Progenitor cell of endocrine pancreas (in vitro differentiated cells): ENCODE data around the gene XYLB. TPM values are rescaled to one million over a fixed set of nuclear protein-coding genes. Genes with fewer than 3 reads are reported as not detected.

Experiments
- DNase-seq: peaks from one replicate; pipeline ENCODE4 v3.0.0; 2021; ENCODE audit warnings: low spot score; ENCODE audit not compliant: unreplicated experiment
- H3K27ac Mint-ChIP-seq: 2 replicates; pipeline ENCODE4 v1.8.0; 2021; ENCODE audit warnings: mild to moderate bottlenecking, moderate library complexity, mixed read lengths
- H3K27me3 Mint-ChIP-seq: 2 replicates; pipeline ENCODE4 v1.8.0; 2021; ENCODE audit warnings: mixed read lengths
- H3K36me3 Mint-ChIP-seq: 2 replicates; pipeline ENCODE4 v1.8.0; 2022; ENCODE audit warnings: mixed read lengths; ENCODE audit not compliant: insufficient read depth
- H3K4me1 Mint-ChIP-seq: 2 replicates; pipeline ENCODE4 v1.8.0; 2021; ENCODE audit warnings: low read depth, mixed read lengths
- H3K4me3 Mint-ChIP-seq: 2 replicates; pipeline ENCODE4 v1.8.0; 2021; ENCODE audit warnings: low read depth, mild to moderate bottlenecking, moderate library complexity, mixed read lengths
- H3K9me3 Mint-ChIP-seq: 2 replicates; pipeline ENCODE4 v1.8.0; 2021; ENCODE audit warnings: low read depth, mixed read lengths
- total RNA-seq: library from RNA; stranded (reverse); gene quantifications from 2 replicates; pipeline ENCODE4 v1.2.1, GENCODE V29; 2021
- TF ChIP-seq, protein P1 (sequence below): fragments of 200-600 bp; sonication (generic); IDR thresholded peaks from one replicate; pipeline ENCODE4 v1.5.0; 2021; ENCODE audit warnings: antibody characterized with exemption, mild to moderate bottlenecking; ENCODE audit not compliant: unreplicated experiment

The XYLB gene
- total RNA-seq, 1 donor from 2014 or later: 4.0 TPM

DNA sequence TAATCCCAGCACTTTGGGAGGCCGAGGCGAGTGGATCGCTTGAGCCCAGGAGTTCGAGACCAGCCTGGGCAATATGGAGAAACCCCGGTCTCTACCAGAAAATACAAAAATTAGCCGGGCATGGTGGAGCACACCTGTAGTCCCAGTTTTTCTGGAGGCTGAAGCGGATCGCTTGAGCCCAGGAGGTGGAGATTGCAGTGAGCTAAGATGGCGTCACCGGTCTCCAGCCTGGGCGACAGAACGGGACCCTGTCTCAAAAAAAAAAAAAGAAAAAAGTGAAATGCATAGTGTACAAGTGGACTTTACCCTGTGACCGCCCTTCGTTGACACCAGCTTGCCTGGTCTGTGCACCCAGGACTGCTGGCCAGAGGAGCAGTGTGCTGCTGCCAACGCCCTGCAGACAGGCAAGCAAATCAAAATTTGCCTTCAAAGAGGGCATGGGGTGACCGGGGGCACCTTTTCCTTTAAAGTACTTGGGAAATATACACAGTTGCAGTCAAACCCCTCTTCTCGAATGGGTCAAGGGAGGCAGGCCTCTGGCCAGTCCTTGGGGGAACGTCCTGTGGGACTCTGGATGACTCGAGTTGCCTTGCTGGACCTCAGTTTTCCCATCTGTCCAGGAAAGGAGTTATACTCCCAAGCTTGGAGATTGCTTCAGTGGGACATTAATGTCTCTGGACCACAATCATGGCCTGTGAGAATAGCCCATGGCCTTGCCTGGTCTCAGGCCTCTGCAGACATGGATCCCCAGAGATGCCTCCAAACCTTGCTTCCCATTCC is 1.0 kb downstream of the XYLB start:
- Mint-ChIP-seq H3K36me3 (peaks cover 2% of the 10 kb centered on the region), H3K27ac (peak overlapping the region; percentile 53), H3K4me3 (no peak overlapping the region), H3K27me3 (no peaks in the 10 kb centered on the region), H3K4me1 (peaks cover 4% of the 10 kb centered on the region), H3K9me3 (peaks cover 3% of the 10 kb centered on the region)
- DNase-seq: no peak
- TF ChIP-seq, protein P1, sequence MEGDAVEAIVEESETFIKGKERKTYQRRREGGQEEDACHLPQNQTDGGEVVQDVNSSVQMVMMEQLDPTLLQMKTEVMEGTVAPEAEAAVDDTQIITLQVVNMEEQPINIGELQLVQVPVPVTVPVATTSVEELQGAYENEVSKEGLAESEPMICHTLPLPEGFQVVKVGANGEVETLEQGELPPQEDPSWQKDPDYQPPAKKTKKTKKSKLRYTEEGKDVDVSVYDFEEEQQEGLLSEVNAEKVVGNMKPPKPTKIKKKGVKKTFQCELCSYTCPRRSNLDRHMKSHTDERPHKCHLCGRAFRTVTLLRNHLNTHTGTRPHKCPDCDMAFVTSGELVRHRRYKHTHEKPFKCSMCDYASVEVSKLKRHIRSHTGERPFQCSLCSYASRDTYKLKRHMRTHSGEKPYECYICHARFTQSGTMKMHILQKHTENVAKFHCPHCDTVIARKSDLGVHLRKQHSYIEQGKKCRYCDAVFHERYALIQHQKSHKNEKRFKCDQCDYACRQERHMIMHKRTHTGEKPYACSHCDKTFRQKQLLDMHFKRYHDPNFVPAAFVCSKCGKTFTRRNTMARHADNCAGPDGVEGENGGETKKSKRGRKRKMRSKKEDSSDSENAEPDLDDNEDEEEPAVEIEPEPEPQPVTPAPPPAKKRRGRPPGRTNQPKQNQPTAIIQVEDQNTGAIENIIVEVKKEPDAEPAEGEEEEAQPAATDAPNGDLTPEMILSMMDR: no peak

DNA sequence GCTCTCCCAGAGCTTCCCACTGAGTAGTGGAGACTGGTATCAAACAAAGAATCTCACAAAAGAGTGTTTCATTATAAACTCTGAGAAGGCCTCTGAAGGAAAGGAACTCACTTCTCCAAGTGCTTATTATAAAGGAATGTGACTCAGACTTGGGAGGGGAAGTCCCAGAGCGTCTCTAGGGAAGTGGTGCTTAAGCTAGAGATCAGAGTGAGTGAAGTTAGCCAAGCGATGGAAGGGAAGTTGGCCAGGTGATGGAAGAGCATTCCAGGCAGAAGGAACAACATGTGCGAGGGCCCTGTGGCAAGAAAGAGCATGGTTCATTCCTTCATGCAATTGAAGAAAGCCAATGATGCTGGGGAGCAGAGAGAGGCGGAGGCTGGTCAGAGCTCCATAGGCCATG is 2.3 kb downstream of the XYLB start:
- Mint-ChIP-seq H3K4me1 (peaks cover 4% of the 10 kb centered on the region), H3K27ac (no peak overlapping the region), H3K9me3 (peaks cover 1% of the 10 kb centered on the region), H3K4me3 (no peak overlapping the region), H3K36me3 (peaks cover 2% of the 10 kb centered on the region), H3K27me3 (no peaks in the 10 kb centered on the region)
- TF ChIP-seq, protein P1: no peak
- DNase-seq: no peak

DNA sequence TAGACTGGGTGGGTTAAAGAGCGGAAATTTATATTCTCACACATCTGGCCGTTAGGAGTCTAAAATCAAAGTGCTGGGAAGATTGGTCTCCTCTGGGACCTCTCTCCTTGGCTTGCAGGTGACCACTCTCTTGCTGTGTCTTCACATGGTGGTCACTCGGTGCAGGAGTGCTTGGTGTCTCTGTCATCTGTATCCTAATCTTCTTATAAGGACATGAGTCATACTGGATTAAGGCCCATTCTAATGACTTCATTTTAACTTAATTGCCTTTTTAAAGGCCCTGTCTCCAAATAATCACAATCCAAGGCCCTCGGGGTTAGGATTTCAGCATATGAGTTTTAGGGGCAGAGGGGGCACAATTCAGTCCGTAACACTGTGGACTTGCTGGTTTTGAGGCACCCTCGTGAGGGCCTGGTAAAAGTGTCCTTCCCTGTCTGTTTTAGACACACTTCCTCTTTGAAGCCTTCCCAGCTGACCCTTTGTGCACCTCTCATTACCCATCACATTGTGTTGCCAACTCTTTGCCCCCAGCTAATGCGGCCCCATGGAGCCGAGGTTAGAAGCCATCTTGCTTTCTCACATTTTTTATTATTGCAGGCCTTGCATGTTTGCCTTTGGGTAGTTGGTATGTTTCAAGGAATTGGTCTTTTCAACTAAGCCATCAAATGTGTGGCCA is 3.2 kb downstream of the XYLB start:
- H3K4me3 Mint-ChIP-seq: no peak overlapping the region
- H3K36me3 Mint-ChIP-seq: peaks cover 2% of the 10 kb centered on the region
- H3K27me3 Mint-ChIP-seq: no peaks in the 10 kb centered on the region
- TF ChIP-seq, protein P1: no peak
- no peak for DNase-seq
- H3K9me3 Mint-ChIP-seq: no peaks in the 10 kb centered on the region
- peaks cover 4% of the 10 kb centered on the region for H3K4me1 Mint-ChIP-seq
- no peak overlapping the region for H3K27ac Mint-ChIP-seq

DNA sequence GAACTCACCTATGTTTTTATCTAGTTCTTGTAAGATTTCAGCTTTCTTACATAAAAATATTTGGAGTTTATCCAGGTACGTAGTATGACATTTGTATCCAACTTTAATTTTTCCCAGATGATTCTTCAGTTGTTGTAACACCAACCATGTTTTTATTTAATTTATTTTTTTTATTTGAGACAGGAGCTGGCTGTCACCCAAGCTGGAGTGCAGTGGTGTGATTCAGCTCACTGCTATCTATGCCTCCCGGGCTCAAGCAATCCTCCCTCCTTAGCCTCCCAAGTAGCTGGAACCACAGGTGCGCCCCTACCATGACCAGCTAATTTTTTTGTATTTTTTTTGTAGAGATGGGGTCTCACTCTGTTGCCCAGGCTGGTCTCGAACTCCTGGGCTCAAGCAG is 6.6 kb downstream of the XYLB start:
- no peak for DNase-seq
- Mint-ChIP-seq H3K27ac (no peak overlapping the region), H3K36me3 (peaks cover 2% of the 10 kb centered on the region), H3K4me3 (no peak overlapping the region), H3K4me1 (peaks cover 2% of the 10 kb centered on the region), H3K9me3 (no peaks in the 10 kb centered on the region), H3K27me3 (no peaks in the 10 kb centered on the region)
- TF ChIP-seq, protein P1: no peak

DNA sequence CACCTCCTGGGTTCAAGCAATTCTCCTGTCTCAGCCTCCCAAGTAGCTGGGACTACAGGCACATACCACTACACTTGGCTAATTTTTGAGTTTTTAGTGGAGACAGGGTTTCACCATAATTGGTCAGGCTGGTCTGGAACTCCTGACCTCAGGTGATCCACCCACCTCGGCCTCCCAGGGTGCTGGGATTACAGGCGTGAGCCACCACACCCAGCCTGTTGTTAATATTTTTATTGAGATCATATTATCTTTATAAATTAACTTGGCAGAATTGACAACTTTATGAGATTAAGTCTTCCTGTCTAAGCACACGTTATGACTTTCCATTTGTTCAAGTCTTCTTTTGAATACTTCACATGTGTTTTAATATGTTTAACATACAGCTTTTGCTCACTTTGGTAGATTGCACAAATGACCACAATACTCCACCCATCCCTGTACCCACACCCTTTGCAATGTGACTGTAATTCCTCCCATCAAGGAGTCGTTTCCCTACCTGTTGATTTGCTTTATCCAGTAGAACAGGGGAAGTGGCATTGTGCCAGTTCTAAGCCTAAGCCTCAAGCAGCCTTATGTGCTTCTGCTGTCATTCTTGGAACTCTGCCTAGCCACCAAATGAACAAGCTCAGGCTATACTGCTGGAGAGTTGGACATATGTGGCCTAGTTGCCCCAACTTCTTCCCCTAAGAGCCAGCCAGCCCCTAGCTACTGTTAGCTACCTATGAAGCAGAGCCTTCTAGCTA is 8.2 kb downstream of the XYLB start:
- no peaks in the 10 kb centered on the region for H3K27me3 Mint-ChIP-seq
- H3K4me1 Mint-ChIP-seq: peaks cover 2% of the 10 kb centered on the region
- TF ChIP-seq, protein P1: no peak
- H3K36me3 Mint-ChIP-seq: peaks cover 8% of the 10 kb centered on the region
- H3K9me3 Mint-ChIP-seq: peaks cover 9% of the 10 kb centered on the region
- H3K27ac Mint-ChIP-seq: peak overlapping the region; percentile 37
- no peak overlapping the region for H3K4me3 Mint-ChIP-seq
- no peak for DNase-seq
